DMS 273 (cell line): ENCODE results near the gene ACTR1B.
"Not testable (repeated sequence)": the region's sequence is repeated elsewhere in the genome, so short reads cannot be mapped to it uniquely, and the experiment has no call there.

ENCODE experiments used
- DNase-seq: peaks from one replicate; lab custom pipeline; 2025; ENCODE audit not compliant: unreplicated experiment; lab: John Stamatoyannopoulos, UW

The ACTR1B gene

GRCh38 chr2:97659256-97660043 lies 4.4 kb downstream of the ACTR1B start:
- no peak for DNase-seq

GRCh38 chr2:97658691-97659157 lies 5.1 kb downstream of the ACTR1B start:
- no peak for DNase-seq

DNA sequence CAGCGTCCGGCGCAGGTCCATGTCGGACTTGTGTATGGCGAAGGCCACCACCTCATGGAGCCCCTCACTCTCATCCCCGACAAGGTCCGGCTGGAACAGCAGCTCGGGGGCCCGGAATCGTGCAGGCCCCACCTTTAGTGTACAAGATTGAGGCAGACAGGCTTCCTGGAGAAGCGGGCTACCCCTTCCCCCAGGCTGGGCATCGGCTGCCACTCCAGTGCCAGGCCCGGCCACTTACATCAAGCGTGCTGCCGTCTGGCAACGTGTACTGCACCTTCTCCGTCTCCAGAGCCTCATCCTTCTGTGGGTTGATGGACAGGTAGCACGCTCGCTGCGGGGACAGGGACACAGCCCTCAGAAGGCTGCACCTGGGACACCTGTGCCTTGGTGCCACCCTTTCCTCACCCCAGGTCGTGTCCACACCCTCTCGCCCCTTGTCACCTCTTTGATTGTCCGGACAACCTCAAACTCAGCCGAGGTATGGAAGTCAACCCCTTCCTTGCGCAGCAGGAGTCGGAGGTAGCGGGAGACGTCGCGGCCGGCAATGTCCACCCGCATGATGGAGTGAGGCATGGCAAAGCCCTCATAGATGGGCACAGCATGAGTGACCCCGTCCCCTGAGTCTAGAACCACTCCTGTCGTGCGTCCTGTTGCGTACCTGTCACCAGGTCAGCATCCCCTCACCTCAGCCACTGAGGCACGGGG lies 5.7 kb downstream of the ACTR1B start:
- DNase-seq: no peak

DNA sequence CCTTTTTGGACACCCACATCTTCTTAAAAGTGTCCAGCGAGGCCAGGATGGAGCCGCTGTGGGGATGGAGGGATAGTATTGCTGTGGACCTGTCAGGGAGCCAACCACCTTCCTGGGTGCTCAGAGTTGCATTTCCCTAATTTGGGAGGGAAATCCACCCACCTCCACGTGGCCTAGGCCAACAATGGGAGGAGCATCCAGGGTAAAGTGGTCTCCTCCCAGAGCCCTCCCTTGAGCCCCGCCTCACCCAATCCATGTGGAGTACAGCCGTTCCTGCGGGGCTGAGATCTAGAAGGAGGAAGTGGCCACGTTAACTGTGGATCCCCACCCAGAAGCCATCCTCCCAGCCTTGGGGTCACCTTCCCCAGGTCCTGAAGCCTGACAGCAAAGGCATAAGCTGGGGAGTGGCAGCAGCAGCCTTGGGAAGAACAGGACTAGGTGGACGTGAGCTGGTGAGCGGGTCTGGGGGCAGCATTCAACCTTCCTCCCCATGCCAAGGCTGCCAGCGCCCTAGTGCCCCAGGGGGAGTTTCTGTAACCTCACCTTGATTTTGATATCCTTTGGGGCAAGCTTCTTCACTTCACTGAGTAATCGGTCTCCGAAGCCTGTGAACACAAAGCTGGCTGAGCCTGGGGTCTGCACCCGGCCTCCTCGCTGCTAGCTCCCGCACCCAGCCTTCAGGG lies 6.8 kb downstream of the ACTR1B start:
- no peak for DNase-seq

DNA sequence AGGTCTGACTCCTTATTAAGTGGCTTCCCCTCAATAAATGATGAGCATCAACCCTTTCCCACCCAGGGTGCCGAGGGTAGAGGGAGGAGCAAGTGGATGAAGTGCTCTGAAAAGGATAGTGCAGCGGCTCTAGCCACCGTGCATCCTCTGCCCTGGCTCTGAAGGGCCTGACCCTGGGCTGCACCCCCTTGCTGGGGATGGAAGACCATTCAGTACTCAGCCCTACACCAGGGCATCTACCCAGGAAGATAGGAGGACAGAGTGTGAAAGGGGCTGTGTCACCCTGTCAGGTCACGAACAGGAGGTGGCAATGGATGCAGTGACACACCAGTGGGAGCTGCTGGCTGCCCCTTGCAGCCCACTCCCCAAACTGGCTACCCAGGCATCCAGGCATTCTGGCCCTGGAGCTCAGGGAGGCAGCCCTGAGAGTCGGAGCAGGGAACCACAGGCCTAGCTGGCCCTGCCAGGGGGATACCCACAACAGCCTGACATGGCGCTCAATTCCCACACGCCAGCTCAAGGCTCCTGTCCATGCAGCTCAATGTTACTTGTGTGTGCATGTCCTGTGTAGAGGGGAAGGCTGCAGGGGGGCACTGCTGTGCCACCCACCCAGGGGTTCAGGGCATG lies 7.6 kb downstream of the ACTR1B start:
- DNase-seq: no peak

DNA sequence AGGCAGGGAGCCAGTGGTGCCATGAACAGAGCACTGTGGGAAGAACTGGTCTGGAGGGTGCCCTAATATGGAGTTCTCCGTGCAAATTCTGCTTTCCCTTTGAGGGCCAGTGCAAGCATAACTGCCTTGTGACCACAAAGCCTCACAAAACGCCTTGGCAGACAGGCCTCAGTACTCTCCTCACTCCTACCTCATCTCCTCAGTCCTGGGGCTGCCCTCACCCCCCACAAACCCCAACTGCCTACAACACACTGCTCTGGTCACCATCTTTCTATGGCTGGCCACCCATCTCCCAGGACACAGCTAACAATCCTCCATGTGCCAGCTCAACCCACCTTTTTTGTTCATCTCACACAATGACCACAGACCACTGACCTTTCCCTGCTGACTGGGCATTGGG lies 9.1 kb downstream of the ACTR1B start:
- DNase-seq: no peak

DNA sequence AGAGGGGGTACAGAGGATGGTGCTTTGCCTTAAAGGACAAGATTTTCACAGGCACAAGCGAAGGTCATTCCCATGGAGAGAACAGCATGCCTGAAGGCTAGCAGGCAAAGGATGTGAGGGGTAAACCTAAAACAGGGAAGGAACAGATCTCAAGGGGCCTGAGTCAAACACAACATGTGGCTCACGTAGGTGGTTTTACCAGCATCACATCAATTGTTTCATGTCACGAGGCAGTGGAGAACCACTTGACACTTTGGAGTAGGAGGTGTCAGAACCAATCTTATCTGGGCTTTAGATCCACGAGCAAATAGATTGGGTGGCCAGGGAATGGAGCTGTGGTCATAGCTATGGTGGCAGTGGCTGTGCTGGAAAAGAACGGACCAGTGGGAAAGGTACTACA lies 9.5 kb downstream of the ACTR1B start:
- no peak for DNase-seq

- no peak for DNase-seq
These were observed 10.0 kb downstream of the ACTR1B start for GRCh38 chr2:97653874-97654273.

DNA sequence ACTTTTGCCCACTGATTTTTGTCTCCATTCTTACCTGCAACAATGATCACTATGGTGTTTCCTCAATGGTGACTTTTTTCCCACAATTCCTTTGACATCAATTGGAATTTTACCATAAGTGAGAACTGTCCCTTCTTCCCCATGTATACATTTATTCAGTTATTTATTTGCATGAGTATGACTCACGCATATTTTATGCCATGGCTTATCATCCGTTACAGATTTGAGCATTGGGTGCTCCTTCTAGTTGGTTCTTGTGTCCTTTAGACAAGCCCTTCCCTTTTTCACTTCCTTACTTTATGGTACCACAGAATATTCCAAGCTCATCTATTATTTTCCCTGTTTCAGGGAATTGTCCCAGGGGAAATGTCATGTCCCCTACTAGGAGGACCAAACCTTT lies 10.4 kb downstream of the ACTR1B start:
- no peak for DNase-seq

DNA sequence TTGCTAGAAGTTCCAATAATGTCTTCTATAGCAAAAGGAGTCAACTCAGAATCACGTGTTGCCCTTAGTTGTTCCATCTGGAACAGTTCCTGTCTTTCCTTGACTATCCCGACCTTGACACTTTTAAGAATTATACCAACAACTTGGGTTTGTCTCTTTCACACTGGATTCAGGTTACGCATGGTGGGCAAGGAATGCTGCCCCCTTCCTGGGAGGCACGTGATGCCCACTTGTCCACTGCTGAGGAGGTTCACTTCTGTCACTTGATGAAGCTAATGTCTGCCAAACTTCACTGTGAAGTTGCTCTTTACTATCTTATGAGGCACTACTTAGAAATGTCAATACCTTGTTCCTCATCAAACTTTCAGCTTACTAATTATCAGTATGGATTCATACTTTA lies 12.7 kb downstream of the ACTR1B start:
- DNase-seq: no peak

- DNase-seq: no peak
These were observed 16.9 kb downstream of the ACTR1B start for GRCh38 chr2:97646977-97647376.

DNA sequence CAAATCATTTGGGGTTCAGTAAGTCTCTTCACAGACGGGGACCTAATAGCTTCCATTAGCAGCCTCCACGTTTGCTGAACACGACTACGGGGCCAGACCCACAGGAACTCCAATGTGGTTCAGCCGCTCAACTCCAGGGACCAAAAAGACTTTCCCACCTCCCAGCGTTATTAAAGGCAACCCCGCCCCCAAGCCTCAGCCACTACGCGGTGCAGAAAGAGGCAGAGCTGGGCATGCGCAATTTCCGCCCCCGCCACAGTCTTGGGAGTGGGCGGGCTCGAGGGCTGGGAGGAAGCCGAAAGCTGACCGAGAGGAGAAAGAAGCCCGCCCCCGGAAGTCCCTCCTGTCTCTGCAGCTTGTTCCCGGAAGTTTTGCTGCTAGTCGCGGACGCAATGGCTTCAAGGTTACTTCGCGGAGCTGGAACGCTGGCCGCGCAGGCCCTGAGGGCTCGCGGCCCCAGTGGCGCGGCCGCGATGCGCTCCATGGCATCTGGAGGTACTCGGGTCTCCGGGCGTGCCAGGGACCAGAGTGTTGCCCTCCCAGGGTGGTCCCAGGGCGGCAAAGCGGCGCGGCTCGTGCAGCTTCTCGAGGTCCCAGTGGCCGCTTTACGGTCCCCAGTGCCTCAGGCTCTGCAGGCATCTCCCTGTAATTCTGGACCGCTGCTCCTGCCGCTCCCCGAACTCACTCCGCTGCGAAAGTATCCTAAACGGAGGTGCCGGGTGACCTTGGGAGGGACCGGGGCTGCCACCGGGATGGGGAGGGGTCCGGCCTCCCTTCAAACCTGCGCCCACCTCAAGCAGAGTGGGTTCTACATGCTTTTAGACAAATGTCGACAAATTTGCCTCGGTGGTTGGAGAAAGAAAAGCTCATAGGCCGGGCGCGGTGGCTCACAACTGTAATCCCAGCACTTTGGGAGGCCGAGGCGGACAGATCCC lies 17.9 kb downstream of the ACTR1B start, which contains the start of gene COX5B:
Gene COX5B (plus strand): TSS at position 368 of the 935 bp plus-strand sequence. CDS start 25 bp downstream, at position 393.
- peak; percentile 99 for DNase-seq

DNA sequence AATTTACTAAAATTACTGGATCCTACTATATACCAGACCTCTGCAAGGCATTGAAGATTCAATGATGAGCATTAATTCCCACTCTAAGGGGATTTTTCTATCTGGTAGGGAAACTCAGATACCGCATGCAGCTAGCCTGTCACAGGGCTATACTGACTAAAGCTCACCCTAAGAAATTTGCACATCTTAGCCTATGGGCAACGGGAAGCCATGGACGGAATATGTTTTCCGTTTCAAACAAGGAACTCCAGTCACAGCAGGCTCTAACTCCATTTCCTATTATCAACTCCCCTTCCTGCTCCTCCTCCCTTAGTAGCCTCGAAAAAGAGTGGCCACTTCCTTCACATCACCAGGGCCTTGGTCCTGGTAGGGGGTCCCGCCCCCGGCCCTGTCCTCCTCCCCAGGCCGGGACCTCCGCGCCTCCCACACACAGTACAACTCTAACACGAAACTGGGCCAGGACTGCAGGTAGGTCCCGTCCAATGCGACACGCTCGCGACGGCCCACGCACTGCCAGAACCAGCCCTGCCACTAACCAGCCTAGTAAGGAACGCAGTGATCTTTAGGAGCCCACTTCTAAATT lies 18.6 kb downstream of the ACTR1B start:
- peak; percentile 43 for DNase-seq

- no peak for DNase-seq
These were observed 19.7 kb downstream of the ACTR1B start for GRCh38 chr2:97644023-97644717.

DNA sequence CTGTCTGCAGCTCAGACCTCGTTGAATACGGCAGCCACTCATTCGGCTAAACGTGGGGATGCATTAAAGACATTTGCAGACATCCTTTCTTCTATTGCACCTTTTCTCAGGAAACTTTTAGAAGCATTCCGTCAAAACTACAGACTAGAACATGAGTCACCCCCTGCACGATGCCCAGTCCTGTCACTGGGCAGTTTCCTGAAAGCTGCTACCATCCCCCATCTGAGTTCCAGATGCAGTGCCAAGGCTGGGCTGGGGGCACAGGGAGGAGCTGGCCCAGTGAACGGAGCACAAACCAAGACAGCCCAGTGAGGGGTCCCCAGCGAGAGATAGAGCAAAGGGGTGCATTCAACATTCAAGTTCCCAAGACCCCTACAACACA lies 37.8 kb downstream of the ACTR1B start:
- not testable (repeated sequence) for DNase-seq

- not testable (repeated sequence) for DNase-seq
These were observed 38.3 kb downstream of the ACTR1B start for GRCh38 chr2:97625354-97626048.

DNA sequence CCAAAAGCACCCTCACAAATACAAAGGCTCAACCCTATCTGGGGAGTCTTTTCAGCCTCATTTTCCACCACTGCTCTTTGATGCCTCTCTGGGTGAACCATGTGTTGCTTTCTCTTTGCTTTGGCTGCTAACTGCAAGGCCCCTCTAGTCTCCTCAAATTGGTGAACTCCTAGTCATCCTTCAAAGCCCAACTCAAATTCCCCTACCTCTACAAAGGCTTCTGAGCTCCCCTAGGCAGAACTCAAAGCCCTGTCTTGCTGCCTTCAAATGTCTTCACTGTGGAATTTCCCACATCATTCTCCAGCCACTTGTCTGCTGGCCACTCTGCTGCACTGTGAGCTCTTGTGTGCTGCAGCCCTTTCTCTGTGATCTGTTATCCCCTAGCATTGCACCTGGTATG lies 40.9 kb downstream of the ACTR1B start:
- DNase-seq: not testable (repeated sequence)

- DNase-seq: not testable (repeated sequence)
These were observed 43.4 kb downstream of the ACTR1B start for GRCh38 chr2:97620492-97620891.
